T-cell (primary cell): Measurements from ENCODE around the gene TKFC. TPM values are rescaled to one million over a fixed set of nuclear protein-coding genes. Genes with fewer than 3 reads are reported as not detected.

Source experiments
- ATAC-seq, 4 experiments: fragments of 200-7000 bp in 3 of 4; fragments of 150-1000 bp in 1 of 4; cut with Tn5 transposase; replicated peaks in 1 of 4; 1 replicate in 3 of 4; 2 replicates in 1 of 4; pipeline ENCODE4 v1.10.0; 2021; ENCODE audit warnings: moderate library complexity in 3 of 4, mild to moderate bottlenecking in 2 of 4, moderate number of reproducible peaks in 1 of 4
- CTCF ChIA-PET, 2 donors: fragments of 300-600 bp; sonication (Branson Sonifier 250); formaldehyde crosslinking; loops; one replicate each; lab custom pipeline; 2022; ENCODE audit warnings: antibody characterized with exemption in 2 of 2; lab: Charles Lee
- POLR2A ChIA-PET, 2 donors: fragments of 300-600 bp; sonication (Branson Sonifier 250); formaldehyde crosslinking; loops; one replicate each; lab custom pipeline; 2022; ENCODE audit warnings: antibody characterized with exemption in 2 of 2; lab: Charles Lee
- DNase-seq, 35 experiments: peaks; one replicate each; pipeline versions ENCODE4 v3.0.0 to v3.0.0-alpha.2; 2013 to 2023
- H3K27ac ChIP-seq: one replicate; pipeline ENCODE4 v1.5.1; 2013; ENCODE audit warnings: low read length
- H3K27me3 ChIP-seq, 2 experiments: replicated peaks in 1 of 2; 1 replicate in 1 of 2; 2 replicates in 1 of 2; pipeline versions ENCODE4 v1.6.1 to v1.7.0; 2013; ENCODE audit warnings: low read length in 1 of 2, mixed read lengths in 1 of 2; ENCODE audit not compliant: control insufficient read depth in 2 of 2, insufficient read depth in 2 of 2; ENCODE audit errors: extremely low read depth in 1 of 2
- H3K36me3 ChIP-seq, 2 donors: 1 replicate in 1 of 2; 2 replicates in 1 of 2; pipeline versions ENCODE4 v1.6.1 to v1.7.0; 2013; ENCODE audit warnings: low read length in 1 of 2; ENCODE audit not compliant: control insufficient read depth in 2 of 2, insufficient read depth in 1 of 2; ENCODE audit errors: extremely low read depth in 1 of 2
- H3K4me1 ChIP-seq, 2 experiments: 1 replicate in 1 of 2; 2 replicates in 1 of 2; pipeline versions ENCODE4 v1.6.1 to v1.7.0; 2013; ENCODE audit warnings: low read length in 2 of 2, mixed read lengths in 1 of 2; ENCODE audit not compliant: insufficient read depth in 2 of 2, control insufficient read depth in 1 of 2; ENCODE audit errors: extremely low read depth in 1 of 2
- H3K4me3 ChIP-seq, 2 donors: 1 replicate in 1 of 2; 2 replicates in 1 of 2; pipeline versions ENCODE4 v1.5.1 to v1.7.0; 2013; ENCODE audit warnings: mild to moderate bottlenecking in 2 of 2, low read length in 1 of 2, moderate library complexity in 1 of 2; ENCODE audit not compliant: control insufficient read depth in 1 of 2; ENCODE audit errors: extremely low read depth in 1 of 2
- H3K9me3 ChIP-seq: 2 replicates; pipeline ENCODE4 v1.7.0; 2013
- H3K27ac Mint-ChIP-seq, 2 donors: one replicate each; pipeline ENCODE4 v1.8.0; 2020 to 2021; ENCODE audit warnings: mild to moderate bottlenecking in 2 of 2, mixed read lengths in 2 of 2
- H3K27me3 Mint-ChIP-seq, 2 donors: one replicate each; pipeline ENCODE4 v1.8.0; 2021 to 2022; ENCODE audit warnings: mixed read lengths in 2 of 2
- H3K36me3 Mint-ChIP-seq: one replicate; pipeline ENCODE4 v1.8.0; 2021; ENCODE audit warnings: mixed read lengths
- H3K4me1 Mint-ChIP-seq, 3 donors: one replicate each; pipeline ENCODE4 v1.8.0; 2020 to 2022; ENCODE audit warnings: mixed read lengths in 3 of 3, mild to moderate bottlenecking in 1 of 3
- H3K4me3 Mint-ChIP-seq, 3 donors: one replicate each; pipeline ENCODE4 v1.8.0; 2020 to 2022; ENCODE audit warnings: mild to moderate bottlenecking in 3 of 3, mixed read lengths in 3 of 3, moderate library complexity in 3 of 3
- H3K9me3 Mint-ChIP-seq, 3 donors: one replicate each; pipeline ENCODE4 v1.8.0; 2020 to 2022; ENCODE audit warnings: mixed read lengths in 3 of 3
- WGBS: methylation state at CpG from one replicate; pipeline ENCODE4 v1.1.5; 2013; ENCODE audit warnings: missing lambda C conversion rate; ENCODE audit not compliant: insufficient coverage; 5-methylcytosine and 5-hydroxymethylcytosine counted together
- total RNA-seq, 35 experiments: library from RNA in 6 of 35; stranded (reverse) in 6 of 35; fragments of 120-200 nt in 1 of 35; gene quantifications; one replicate each; pipeline versions ENCODE4 v1.2.1 to v1.2.4 and lab custom pipeline; 2013 to 2026

TKFC gene
- total RNA-seq, 5 donors from 2014 or later (not counting 1 experiment from before 2014, with no cell fraction given), result 30.9 to 53.9 (median 46.6) TPM

- Histone ChIP-seq H3K27ac (no peak overlapping the region), H3K9me3 (no peaks in the 10 kb centered on the region), H3K36me3 (peaks cover 4 to 49% of the 10 kb centered on the region in 2 donors), H3K4me1 (peaks cover 10 to 27% of the 10 kb centered on the region in 2 experiments), H3K4me3 (no peak overlapping the region), H3K27me3 (no peaks in the 10 kb centered on the region)
- peak overlapping the region; percentile 99 to 100 (median 100) for H3K4me3 Mint-ChIP-seq
- no peak for DNase-seq
- ATAC-seq, result no peak
- ChIA-PET CTCF (interaction anchor here in 1 of 2 donors (0.7 to 4.5 kb wide), 2 partner anchors 28 to 311 kb away, joined by 3 to 54 read pairs; no protein-coding TSS in a partner anchor), POLR2A (no interaction called here)
- no peaks in the 10 kb centered on the region for H3K9me3 Mint-ChIP-seq
- peaks cover 33 to 42% (median 40%) of the 10 kb centered on the region in 3 donors for H3K4me1 Mint-ChIP-seq
- H3K27ac Mint-ChIP-seq, result peak overlapping the region in 1 of 2 donors; percentile 52
- H3K36me3 Mint-ChIP-seq, result peaks cover 23% of the 10 kb centered on the region
- WGBS, result 94% methylated on average over 2 of the region's 5 CpGs
- H3K27me3 Mint-ChIP-seq, result no peaks in the 10 kb centered on the region
Measured at GRCh38 chr11:61364012-61364675, 31.1 kb downstream of the TKFC start.

GRCh38 chr11:61367406-61367805, 34.4 kb downstream of the TKFC start:
- H3K4me1 Mint-ChIP-seq, result peaks cover 17 to 21% (median 17%) of the 10 kb centered on the region in 3 donors
- H3K27ac Mint-ChIP-seq, result no peak overlapping the region
- peaks cover 6 to 11% of the 10 kb centered on the region in 2 experiments for H3K4me1 ChIP-seq
- H3K27ac ChIP-seq, result no peak overlapping the region
- H3K4me3 Mint-ChIP-seq, result no peak overlapping the region
- peaks cover 4 to 63% of the 10 kb centered on the region in 2 donors for H3K36me3 ChIP-seq
- H3K36me3 Mint-ChIP-seq, result peaks cover 32% of the 10 kb centered on the region
- POLR2A ChIA-PET, result no interaction called here
- ATAC-seq (no peak), DNase-seq (no peak)
- no peak overlapping the region for H3K4me3 ChIP-seq
- H3K9me3 ChIP-seq, result no peaks in the 10 kb centered on the region
- H3K27me3 Mint-ChIP-seq, result no peaks in the 10 kb centered on the region
- H3K9me3 Mint-ChIP-seq, result no peaks in the 10 kb centered on the region
- WGBS, result no CpG with 5 or more reads among the region's 6 CpGs
- CTCF ChIA-PET, result interaction anchor here in 1 of 2 donors (0.8 to 1.5 kb wide), 2 partner anchors 31 to 68 kb away, joined by 3 to 4 read pairs; no protein-coding TSS in a partner anchor
- H3K27me3 ChIP-seq, result no peaks in the 10 kb centered on the region

DNA sequence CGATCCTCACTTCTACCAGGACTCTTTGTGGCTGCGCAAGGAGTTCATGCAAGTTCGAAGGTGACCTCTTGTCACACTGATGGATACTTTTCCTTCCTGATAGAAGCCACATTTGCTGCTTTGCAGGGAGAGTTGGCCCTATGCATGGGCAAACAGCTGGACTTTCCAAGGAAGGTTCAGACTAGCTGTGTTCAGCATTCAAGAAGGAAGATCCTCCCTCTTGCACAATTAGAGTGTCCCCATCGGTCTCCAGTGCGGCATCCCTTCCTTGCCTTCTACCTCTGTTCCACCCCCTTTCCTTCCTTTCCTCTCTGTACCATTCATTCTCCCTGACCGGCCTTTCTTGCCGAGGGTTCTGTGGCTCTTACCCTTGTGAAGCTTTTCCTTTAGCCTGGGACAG, 35.6 kb downstream of the TKFC start:
- CTCF ChIA-PET, result interaction anchor here in 1 of 2 donors (1.1 kb wide), 1 partner anchor 17 kb away, joined by 3 read pairs; no protein-coding TSS in a partner anchor

DNA sequence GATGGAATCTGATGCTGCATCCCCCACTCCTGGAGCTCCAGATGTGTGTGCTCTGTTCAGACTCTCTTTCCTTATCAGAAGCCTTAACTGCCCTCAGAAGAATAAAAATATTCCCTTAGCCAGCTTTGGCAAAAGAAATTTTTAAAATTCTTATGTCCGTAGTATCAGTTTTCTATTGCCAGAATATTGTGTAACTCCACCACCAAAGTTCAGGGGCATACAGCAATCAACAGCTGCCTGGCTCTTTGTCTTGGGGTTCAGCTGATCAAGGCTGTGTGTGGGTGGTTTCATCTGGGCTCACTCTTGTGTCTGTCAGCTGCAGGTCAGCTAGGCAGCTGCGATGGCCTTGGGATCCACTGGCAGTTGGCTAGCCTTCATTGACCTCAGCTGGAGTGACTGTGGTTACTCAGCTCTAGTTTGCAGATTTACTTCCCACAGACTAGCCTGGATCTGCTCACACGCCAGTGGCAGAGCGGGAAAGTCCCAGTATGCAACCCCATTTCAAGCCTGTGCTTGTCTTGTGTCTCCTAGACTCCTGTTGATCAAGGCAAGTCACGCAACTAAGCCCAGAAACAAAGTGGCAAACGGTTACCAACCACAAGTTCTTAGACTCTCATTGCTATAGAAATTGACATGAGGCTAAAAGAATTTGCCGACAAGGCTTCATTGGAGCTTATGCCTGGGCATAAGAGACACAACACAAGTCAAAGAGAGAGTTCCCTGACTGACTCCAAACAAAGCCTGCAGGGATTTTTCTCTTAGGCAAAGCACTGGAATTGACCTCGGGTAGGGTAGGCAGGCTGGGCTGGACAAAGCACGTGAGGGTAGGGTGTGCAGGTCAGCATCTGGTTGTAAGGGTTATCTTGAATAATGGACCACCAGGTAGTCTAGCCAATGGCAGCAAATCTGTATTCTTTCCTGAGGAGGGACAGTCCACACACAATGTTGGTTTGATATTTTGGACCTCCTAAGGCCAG, 36.6 kb downstream of the TKFC start:
- ATAC-seq, result no peak
- POLR2A ChIA-PET, result interaction anchor here in 1 of 2 donors (0.5 to 0.6 kb wide), 2 partner anchors 11 to 34 kb away, joined by 3 read pairs; no protein-coding TSS in a partner anchor
- Histone ChIP-seq H3K27ac (no peak overlapping the region), H3K9me3 (no peaks in the 10 kb centered on the region), H3K4me3 (no peak overlapping the region), H3K27me3 (no peaks in the 10 kb centered on the region), H3K36me3 (peaks cover 0 to 53% of the 10 kb centered on the region in 2 donors), H3K4me1 (no peaks in the 10 kb centered on the region)
- no peak overlapping the region for H3K4me3 Mint-ChIP-seq
- no peak overlapping the region for H3K27ac Mint-ChIP-seq
- H3K27me3 Mint-ChIP-seq, result no peaks in the 10 kb centered on the region
- H3K36me3 Mint-ChIP-seq, result peaks cover 30% of the 10 kb centered on the region
- 100% methylated on average over 6 of the region's 9 CpGs for WGBS
- no peaks in the 10 kb centered on the region for H3K9me3 Mint-ChIP-seq
- no peak for DNase-seq
- CTCF ChIA-PET, result interaction anchor here in 1 of 2 donors (1.1 kb wide), 1 partner anchor 16 kb away, joined by 3 read pairs; no protein-coding TSS in a partner anchor
- H3K4me1 Mint-ChIP-seq, result peaks cover 0 to 4% (median 0%) of the 10 kb centered on the region in 3 donors

More for the DNA sequence above, 35.6 kb downstream of the TKFC start:
- Histone ChIP-seq H3K9me3 (no peaks in the 10 kb centered on the region), H3K36me3 (peaks cover 4 to 63% of the 10 kb centered on the region in 2 donors), H3K27ac (no peak overlapping the region), H3K4me3 (no peak overlapping the region), H3K27me3 (no peaks in the 10 kb centered on the region), H3K4me1 (no peaks in the 10 kb centered on the region)
- H3K4me1 Mint-ChIP-seq, result peaks cover 4 to 8% (median 5%) of the 10 kb centered on the region in 3 donors
- ATAC-seq (no peak), DNase-seq (no peak)
- 100% methylated on average over 5 of the region's 7 CpGs for WGBS
- POLR2A ChIA-PET, result no interaction called here
- H3K9me3 Mint-ChIP-seq, result no peaks in the 10 kb centered on the region
- H3K27me3 Mint-ChIP-seq, result no peaks in the 10 kb centered on the region
- H3K4me3 Mint-ChIP-seq, result no peak overlapping the region
- H3K27ac Mint-ChIP-seq, result no peak overlapping the region
- peaks cover 30% of the 10 kb centered on the region for H3K36me3 Mint-ChIP-seq

DNA sequence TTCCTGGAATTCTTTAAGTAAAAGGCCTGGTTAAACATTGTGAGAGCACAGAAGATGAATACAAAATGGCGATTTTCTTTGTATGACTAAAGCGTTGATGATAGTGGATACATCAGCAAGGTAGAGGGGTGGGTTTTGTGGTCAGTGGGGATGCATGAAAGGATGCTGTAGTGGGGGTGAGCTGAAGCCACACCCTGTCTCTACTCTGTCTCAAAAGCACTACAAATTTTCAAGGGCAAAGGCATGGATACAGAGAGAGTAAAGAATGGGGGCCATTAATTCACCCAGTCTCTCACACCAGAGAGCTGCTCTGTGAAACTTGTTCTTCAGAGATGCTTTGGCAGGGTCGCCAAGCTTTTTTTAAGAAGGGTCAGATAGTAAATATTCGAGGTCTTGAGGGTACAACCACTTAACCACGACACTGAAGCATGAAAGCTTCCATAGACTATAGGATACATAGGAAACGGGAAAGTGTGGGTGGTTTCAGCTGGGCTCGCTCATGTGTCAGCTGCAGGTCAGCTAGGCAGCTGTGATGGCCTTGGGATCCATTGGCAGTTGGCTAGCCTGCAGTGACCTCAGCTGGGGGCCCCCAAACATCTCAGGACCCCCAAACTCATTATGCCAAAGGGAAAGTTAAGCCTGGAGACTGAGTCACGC, 37.4 kb downstream of the TKFC start:
- no peak overlapping the region for H3K4me3 Mint-ChIP-seq
- H3K9me3 Mint-ChIP-seq, result no peaks in the 10 kb centered on the region
- DNase-seq, result no peak
- H3K4me3 ChIP-seq, result no peak overlapping the region
- no peak overlapping the region for H3K27ac ChIP-seq
- H3K4me1 ChIP-seq, result no peaks in the 10 kb centered on the region
- H3K36me3 Mint-ChIP-seq, result peaks cover 30% of the 10 kb centered on the region
- H3K27ac Mint-ChIP-seq, result no peak overlapping the region
- POLR2A ChIA-PET, result interaction anchor here in 1 of 2 donors (0.6 kb wide), 1 partner anchor 12 kb away, joined by 3 read pairs; no protein-coding TSS in a partner anchor
- H3K27me3 Mint-ChIP-seq, result no peaks in the 10 kb centered on the region
- H3K36me3 ChIP-seq, result peaks cover 0 to 48% of the 10 kb centered on the region in 2 donors
- no peak for ATAC-seq
- 78% methylated on average over 5 of the region's 8 CpGs for WGBS
- no peaks in the 10 kb centered on the region for H3K9me3 ChIP-seq
- H3K27me3 ChIP-seq, result no peaks in the 10 kb centered on the region
- CTCF ChIA-PET, result no interaction called here
- peaks cover 0 to 4% (median 0%) of the 10 kb centered on the region in 3 donors for H3K4me1 Mint-ChIP-seq
